HG02885 (cell line): ENCODE results near the gene OR13C4.
A peak's percentile ranks its signal among the peaks of the same experiment; 100 is the strongest.
"Not testable (repeated sequence)": the region's sequence is repeated elsewhere in the genome, so short reads cannot be mapped to it uniquely, and the experiment has no call there.

Experiments
- ATAC-seq: cut with Tn5 transposase; IDR thresholded peaks from one replicate; pipeline ENCODE4 v1.9.1; 2021; ENCODE audit warnings: mild to moderate bottlenecking; ENCODE audit not compliant: unreplicated experiment, poor library complexity

Gene OR13C4

GRCh38 chr9:104527109-104527508, at the start of gene OR13C4:
Gene OR13C4, minus strand, starts transcription at chr9:104527209. Its CDS starts 0 bp downstream, at chr9:104527209.
- ATAC-seq, result no peak

GRCh38 chr9:104575456-104575855, 48.4 kb upstream of the OR13C4 start:
- ATAC-seq, result no peak

GRCh38 chr9:104572612-104573011, 45.6 kb upstream of the OR13C4 start:
- no peak for ATAC-seq

GRCh38 chr9:104568868-104569267, 41.9 kb upstream of the OR13C4 start, which contains the start of gene OR13C8:
Gene OR13C8, plus strand, starts transcription at chr9:104569168. Its CDS starts 0 bp downstream, at chr9:104569168.
- no peak for ATAC-seq

- no peak for ATAC-seq
These were observed 37.3 kb upstream of the OR13C4 start for GRCh38 chr9:104564358-104564757.

GRCh38 chr9:104556830-104557634, 30.0 kb upstream of the OR13C4 start:
- no peak for ATAC-seq

- ATAC-seq, result no peak
These were observed 28.5 kb upstream of the OR13C4 start for GRCh38 chr9:104555521-104555920.

GRCh38 chr9:104553261-104553660, 26.3 kb upstream of the OR13C4 start:
- ATAC-seq, result no peak

GRCh38 chr9:104544644-104545043, 17.6 kb upstream of the OR13C4 start:
- no peak for ATAC-seq

- ATAC-seq, result no peak
These were observed 12.3 kb upstream of the OR13C4 start for GRCh38 chr9:104539275-104539674.

- ATAC-seq, result no peak
These were observed 9.7 kb upstream of the OR13C4 start, which contains the start of gene OR13C3 for GRCh38 chr9:104536756-104537155. Gene OR13C3, minus strand, starts transcription at chr9:104536856. Its CDS starts 133 bp downstream, at chr9:104536723.

GRCh38 chr9:104520241-104520640, 6.8 kb downstream of the OR13C4 start:
- not testable (repeated sequence) for ATAC-seq

GRCh38 chr9:104514901-104515300, 12.1 kb downstream of the OR13C4 start:
- no peak for ATAC-seq

- no peak for ATAC-seq
These were observed 20.4 kb downstream of the OR13C4 start for GRCh38 chr9:104506565-104506964.

GRCh38 chr9:104503963-104504362, 23.0 kb downstream of the OR13C4 start, which contains the start of gene OR13F1:
Gene OR13F1, plus strand, starts transcription at chr9:104504263. Its CDS starts 0 bp downstream, at chr9:104504263.
- no peak for ATAC-seq

- ATAC-seq, result no peak
These were observed 23.6 kb downstream of the OR13C4 start for GRCh38 chr9:104503440-104503839.

- peak; percentile 38 for ATAC-seq
These were observed 32.2 kb downstream of the OR13C4 start for GRCh38 chr9:104494808-104495207.

- ATAC-seq, result no peak
These were observed 42.0 kb downstream of the OR13C4 start for GRCh38 chr9:104485014-104485413.

GRCh38 chr9:104482921-104483570, 44.0 kb downstream of the OR13C4 start:
- no peak for ATAC-seq
